KMS-11 (cell line): ENCODE results near the gene C1orf35.

Experiments used
- H2AFZ ChIP-seq: fragments of 200-600 bp; sonication (generic); 2 replicates; pipeline ENCODE4 v1.6.1; 2016; ENCODE audit warnings: antibody characterized with exemption, mixed run types, low read depth
- H3K27ac ChIP-seq: fragments of 200-600 bp; sonication (generic); 2 replicates; pipeline ENCODE4 v1.6.1; 2016; ENCODE audit warnings: mild to moderate bottlenecking, mixed run types
- H3K27me3 ChIP-seq: fragments of 200-600 bp; sonication (generic); 2 replicates; pipeline ENCODE4 v1.6.1; 2017; ENCODE audit warnings: mild to moderate bottlenecking, low read depth, mixed run types, moderate library complexity; ENCODE audit not compliant: insufficient read depth
- H3K36me3 ChIP-seq: fragments of 200-600 bp; sonication (generic); 2 replicates; pipeline ENCODE4 v1.6.1; 2017; ENCODE audit warnings: mild to moderate bottlenecking, mixed run types; ENCODE audit not compliant: insufficient read depth
- H3K4me1 ChIP-seq: fragments of 200-600 bp; sonication (generic); 2 replicates; pipeline ENCODE4 v1.6.1; 2016; ENCODE audit warnings: mild to moderate bottlenecking, low read depth, mixed run types; ENCODE audit not compliant: poor library complexity, severe bottlenecking
- H3K4me2 ChIP-seq: fragments of 200-600 bp; sonication (generic); 2 replicates; pipeline ENCODE4 v1.7.0; 2016; ENCODE audit warnings: mild to moderate bottlenecking, mixed run types
- H3K4me3 ChIP-seq: fragments of 200-600 bp; sonication (generic); IDR thresholded peaks from 2 replicates; pipeline ENCODE4 v1.6.1; 2017; ENCODE audit warnings: low read depth, low read length, mixed read lengths; ENCODE audit not compliant: insufficient read depth
- H3K79me2 ChIP-seq: fragments of 200-600 bp; sonication (generic); 2 replicates; pipeline ENCODE4 v1.6.1; 2016; ENCODE audit warnings: low read depth, mixed run types; ENCODE audit not compliant: insufficient read depth
- H3K9ac ChIP-seq: fragments of 200-600 bp; sonication (generic); 2 replicates; pipeline ENCODE4 v1.6.1; 2016; ENCODE audit warnings: mild to moderate bottlenecking, mixed run types
- H4K20me1 ChIP-seq: fragments of 200-600 bp; sonication (generic); 2 replicates; pipeline ENCODE4 v1.6.1; 2016; ENCODE audit warnings: mild to moderate bottlenecking, mixed run types; ENCODE audit not compliant: insufficient read depth
- TF ChIP-seq, protein P1 (sequence below): fragments of 200-600 bp; sonication (generic); conservative IDR thresholded peaks from 2 replicates; pipeline ENCODE4 v1.6.1; 2017; ENCODE audit warnings: low read depth, mild to moderate bottlenecking, antibody characterized with exemption, low read length, moderate library complexity, mixed read lengths

The C1orf35 gene

GRCh38 chr1:228064296-228064695, 38.8 kb downstream of the C1orf35 start:
- Histone ChIP-seq H4K20me1 (no peaks in the 10 kb centered on the region), H3K4me3 (no peak overlapping the region), H3K27me3 (peaks cover 13% of the 10 kb centered on the region)

GRCh38 chr1:228063251-228064191, 39.6 kb downstream of the C1orf35 start:
- Histone ChIP-seq H3K79me2 (no peaks in the 10 kb centered on the region), H3K27ac (no peak overlapping the region), H3K9ac (no peak overlapping the region), H4K20me1 (no peaks in the 10 kb centered on the region), H3K36me3 (no peaks in the 10 kb centered on the region), H3K4me2 (no peak overlapping the region), H3K27me3 (peaks cover 13% of the 10 kb centered on the region), H3K4me3 (no peak overlapping the region), H3K4me1 (no peaks in the 10 kb centered on the region), H2AFZ (no peak overlapping the region)
- TF ChIP-seq, protein P1, sequence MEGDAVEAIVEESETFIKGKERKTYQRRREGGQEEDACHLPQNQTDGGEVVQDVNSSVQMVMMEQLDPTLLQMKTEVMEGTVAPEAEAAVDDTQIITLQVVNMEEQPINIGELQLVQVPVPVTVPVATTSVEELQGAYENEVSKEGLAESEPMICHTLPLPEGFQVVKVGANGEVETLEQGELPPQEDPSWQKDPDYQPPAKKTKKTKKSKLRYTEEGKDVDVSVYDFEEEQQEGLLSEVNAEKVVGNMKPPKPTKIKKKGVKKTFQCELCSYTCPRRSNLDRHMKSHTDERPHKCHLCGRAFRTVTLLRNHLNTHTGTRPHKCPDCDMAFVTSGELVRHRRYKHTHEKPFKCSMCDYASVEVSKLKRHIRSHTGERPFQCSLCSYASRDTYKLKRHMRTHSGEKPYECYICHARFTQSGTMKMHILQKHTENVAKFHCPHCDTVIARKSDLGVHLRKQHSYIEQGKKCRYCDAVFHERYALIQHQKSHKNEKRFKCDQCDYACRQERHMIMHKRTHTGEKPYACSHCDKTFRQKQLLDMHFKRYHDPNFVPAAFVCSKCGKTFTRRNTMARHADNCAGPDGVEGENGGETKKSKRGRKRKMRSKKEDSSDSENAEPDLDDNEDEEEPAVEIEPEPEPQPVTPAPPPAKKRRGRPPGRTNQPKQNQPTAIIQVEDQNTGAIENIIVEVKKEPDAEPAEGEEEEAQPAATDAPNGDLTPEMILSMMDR = no peak

More at GRCh38 chr1:228064296-228064695, 38.8 kb downstream of the C1orf35 start:
- no peaks in the 10 kb centered on the region for H3K4me1 ChIP-seq
- no peak overlapping the region for H3K4me2 ChIP-seq
- no peak overlapping the region for H3K9ac ChIP-seq
- no peaks in the 10 kb centered on the region for H3K79me2 ChIP-seq
- no peak overlapping the region for H3K27ac ChIP-seq
- TF ChIP-seq, protein P1 = no peak
- H3K36me3 ChIP-seq = no peaks in the 10 kb centered on the region
- no peak overlapping the region for H2AFZ ChIP-seq

DNA sequence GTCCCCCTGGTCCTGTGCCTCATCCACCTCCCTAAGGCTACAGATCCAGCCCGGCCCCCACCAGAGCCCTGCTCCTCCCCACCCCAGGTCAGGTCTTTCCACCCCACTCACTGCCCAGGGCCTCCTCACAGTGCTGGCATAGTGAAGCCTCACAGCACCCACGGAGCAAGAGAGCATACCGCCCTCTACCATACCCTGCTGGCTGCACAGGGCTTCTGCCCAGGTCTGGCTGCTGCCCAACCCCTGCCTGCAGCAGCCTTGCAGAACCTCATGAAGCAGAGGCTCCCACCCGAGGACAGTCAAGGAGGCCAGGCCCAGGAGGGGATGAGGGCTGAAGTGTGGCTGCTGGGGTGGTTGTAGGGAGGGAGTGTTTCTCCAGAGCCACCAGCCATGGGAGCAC, 40.3 kb downstream of the C1orf35 start:
- H3K79me2 ChIP-seq = no peaks in the 10 kb centered on the region
- H3K4me3 ChIP-seq = no peak overlapping the region
- peaks cover 13% of the 10 kb centered on the region for H3K27me3 ChIP-seq
- no peaks in the 10 kb centered on the region for H3K36me3 ChIP-seq
- H3K4me2 ChIP-seq = no peak overlapping the region
- H4K20me1 ChIP-seq = no peaks in the 10 kb centered on the region
- TF ChIP-seq, protein P1 = no peak
- no peaks in the 10 kb centered on the region for H3K4me1 ChIP-seq
- H3K9ac ChIP-seq = no peak overlapping the region
- H2AFZ ChIP-seq = no peak overlapping the region
- no peak overlapping the region for H3K27ac ChIP-seq

GRCh38 chr1:228062085-228062791, 40.9 kb downstream of the C1orf35 start:
- TF ChIP-seq, protein P1 = no peak
- Histone ChIP-seq H3K4me2 (no peak overlapping the region), H3K79me2 (no peaks in the 10 kb centered on the region), H3K4me3 (no peak overlapping the region), H3K9ac (no peak overlapping the region), H2AFZ (no peak overlapping the region), H3K27me3 (peaks cover 11% of the 10 kb centered on the region), H3K27ac (no peak overlapping the region), H4K20me1 (no peaks in the 10 kb centered on the region), H3K4me1 (no peaks in the 10 kb centered on the region), H3K36me3 (no peaks in the 10 kb centered on the region)
